ENCODE measurements around the gene IPO13.

IPO13 gene

GRCh38 chr1:43990271-43991199 is 43.8 kb downstream of the IPO13 start:
- Histone ChIP-seq H3K4me3 (peak overlapping the region; percentile 70 to 82 (median 73)), H3K4me1 (peaks cover 36 to 50% (median 46%) of the 10 kb centered on the region in 10 experiments), H3K27me3 (no peaks in the 10 kb centered on the region), H3K36me3 (peaks cover 0 to 25% (median 21%) of the 10 kb centered on the region in 11 experiments; a peak in 21 of 22 replicates), H3K4me2 (peak overlapping the region; percentile 77 to 99 (median 96)), H3K27ac (peak overlapping the region; percentile 43 to 78 (median 59); a peak in 18 of 22 replicates), H4K20me1 (peaks cover 0 to 10% (median 0%) of the 10 kb centered on the region in 11 experiments; a peak in 5 of 22 replicates), H3K9ac (peak overlapping the region; percentile 63 to 82 (median 77)), H3K9me3 (replicated peaks in 1 of 11) (no peaks in the 10 kb centered on the region)
- no peak for TF ChIP-seq Cebpa-rat (IDR thresholded peaks at IDR 0.05)

GRCh38 chr1:43991200-43991475 is 44.4 kb downstream of the IPO13 start:
- no peak for TF ChIP-seq Cebpa-rat (IDR thresholded peaks at IDR 0.05)
- peak overlapping the region; percentile 77 to 99 (median 96) for H3K4me2 ChIP-seq

GRCh38 chr1:43991476-43992231 is 44.9 kb downstream of the IPO13 start, which contains the start of gene CCDC24:
Gene CCDC24, plus strand, starts transcription at chr1:43991599. Its CDS starts 280 bp downstream, at chr1:43991879.
- peaks cover 39 to 61% (median 57%) of the 10 kb centered on the region in 10 experiments for H3K4me1 ChIP-seq
- H3K9ac ChIP-seq: peak within 1 kb of the TSS; percentile 63 to 82 (median 77)
- peaks cover 0 to 14% (median 0%) of the 10 kb centered on the region in 11 experiments; a peak in 4 of 22 replicates for H4K20me1 ChIP-seq
- H3K27ac ChIP-seq: peak within 1 kb of the TSS; percentile 43 to 78 (median 59); a peak in 21 of 22 replicates
- no peaks in the 10 kb centered on the region for H3K27me3 ChIP-seq
- peak within 1 kb of the TSS; percentile 70 to 82 (median 73) for H3K4me3 ChIP-seq
- H3K9me3 ChIP-seq (replicated peaks in 1 of 11): no peaks in the 10 kb centered on the region
- TF ChIP-seq Cebpa-rat (IDR thresholded peaks at IDR 0.05): no peak
- H3K36me3 ChIP-seq: peaks cover 0 to 14% (median 10%) of the 10 kb centered on the region in 11 experiments; a peak in 16 of 22 replicates
- H3K4me2 ChIP-seq: peak within 1 kb of the TSS; percentile 77 to 99 (median 96)

More at GRCh38 chr1:43991200-43991475, 44.4 kb downstream of the IPO13 start:
- Histone ChIP-seq H3K4me1 (peaks cover 39 to 56% (median 52%) of the 10 kb centered on the region in 10 experiments), H4K20me1 (peaks cover 0 to 12% (median 0%) of the 10 kb centered on the region in 11 experiments; a peak in 4 of 22 replicates), H3K27me3 (no peaks in the 10 kb centered on the region), H3K4me3 (peak overlapping the region; percentile 70 to 82 (median 73)), H3K9ac (peak overlapping the region; percentile 63 to 82 (median 77)), H3K27ac (peak overlapping the region; percentile 43 to 78 (median 59); a peak in 21 of 22 replicates), H3K9me3 (replicated peaks in 1 of 11) (no peaks in the 10 kb centered on the region), H3K36me3 (peaks cover 0 to 19% (median 15%) of the 10 kb centered on the region in 11 experiments; a peak in 20 of 22 replicates)

GRCh38 chr1:43992232-43992995 is 45.7 kb downstream of the IPO13 start:
- Histone ChIP-seq H3K27ac (peak overlapping the region in 7 of 11 experiments; percentile 51 to 78 (median 59); a peak in 13 of 22 replicates), H3K36me3 (peaks cover 0 to 7% (median 3%) of the 10 kb centered on the region in 11 experiments; a peak in 6 of 22 replicates), H3K9me3 (replicated peaks in 1 of 11) (no peaks in the 10 kb centered on the region), H3K4me1 (peaks cover 39 to 63% (median 58%) of the 10 kb centered on the region in 10 experiments), H3K4me2 (peak overlapping the region; percentile 77 to 99 (median 96)), H3K27me3 (no peaks in the 10 kb centered on the region), H4K20me1 (peaks cover 0 to 14% (median 0%) of the 10 kb centered on the region in 11 experiments; a peak in 3 of 22 replicates), H3K9ac (peak overlapping the region; percentile 63 to 82 (median 77); a peak in 21 of 22 replicates), H3K4me3 (peak overlapping the region; percentile 70 to 82 (median 73))
- no peak for TF ChIP-seq Cebpa-rat (IDR thresholded peaks at IDR 0.05)

- H3K27me3 ChIP-seq: no peaks in the 10 kb centered on the region
- H3K4me3 ChIP-seq: no peak overlapping the region
- H3K4me1 ChIP-seq: peaks cover 39 to 63% (median 58%) of the 10 kb centered on the region in 10 experiments
- TF ChIP-seq Cebpa-rat (IDR thresholded peaks at IDR 0.05): no peak
- no peaks in the 10 kb centered on the region for H3K9me3 ChIP-seq (replicated peaks in 1 of 11)
- H3K27ac ChIP-seq: no peak overlapping the region
- peak overlapping the region in 3 of 11 experiments; percentile 78 to 82 (median 79); a peak in 2 of 22 replicates for H3K9ac ChIP-seq
- peak overlapping the region; percentile 16 to 99 (median 96); a peak in 17 of 22 replicates for H3K4me2 ChIP-seq
- peaks cover 0 to 14% (median 0%) of the 10 kb centered on the region in 11 experiments; a peak in 3 of 22 replicates for H4K20me1 ChIP-seq
- H3K36me3 ChIP-seq: no peaks in the 10 kb centered on the region
Observed at GRCh38 chr1:43993206-43993914, 46.6 kb downstream of the IPO13 start.

GRCh38 chr1:43994071-43994470 is 47.3 kb downstream of the IPO13 start:
- Histone ChIP-seq H3K27ac (no peak overlapping the region; a peak in 1 of 22 replicates), H3K9me3 (replicated peaks in 1 of 11) (no peaks in the 10 kb centered on the region), H3K9ac (no peak overlapping the region), H3K36me3 (no peaks in the 10 kb centered on the region), H4K20me1 (peaks cover 0 to 14% (median 0%) of the 10 kb centered on the region in 11 experiments; a peak in 3 of 22 replicates), H3K4me3 (no peak overlapping the region), H3K4me1 (peaks cover 39 to 65% (median 60%) of the 10 kb centered on the region in 10 experiments), H3K27me3 (no peaks in the 10 kb centered on the region), H3K4me2 (peak overlapping the region in 10 of 11 experiments; percentile 16 to 99 (median 85); a peak in 11 of 22 replicates)
- no peak for TF ChIP-seq Cebpa-rat (IDR thresholded peaks at IDR 0.05)

Measured in BLaER1 treated with 17β-estradiol and CSF1 and Interleukin-3, amounts not matched to agents 10 nM and 100 nM (cell line).